ENCODE measurements around the gene SUFU. TPM values are rescaled to one million over a fixed set of nuclear protein-coding genes. Genes with fewer than 3 reads are reported as not detected.
A peak's percentile ranks its signal among the peaks of the same experiment; 100 is the strongest.

Gene SUFU
- total RNA-seq, 2 experiments from 2014 or later = 8.5 to 8.8 TPM

GRCh38 chr10:102668326-102669107 lies 164.7 kb downstream of the SUFU start:
- DNase-seq = no peak

DNA sequence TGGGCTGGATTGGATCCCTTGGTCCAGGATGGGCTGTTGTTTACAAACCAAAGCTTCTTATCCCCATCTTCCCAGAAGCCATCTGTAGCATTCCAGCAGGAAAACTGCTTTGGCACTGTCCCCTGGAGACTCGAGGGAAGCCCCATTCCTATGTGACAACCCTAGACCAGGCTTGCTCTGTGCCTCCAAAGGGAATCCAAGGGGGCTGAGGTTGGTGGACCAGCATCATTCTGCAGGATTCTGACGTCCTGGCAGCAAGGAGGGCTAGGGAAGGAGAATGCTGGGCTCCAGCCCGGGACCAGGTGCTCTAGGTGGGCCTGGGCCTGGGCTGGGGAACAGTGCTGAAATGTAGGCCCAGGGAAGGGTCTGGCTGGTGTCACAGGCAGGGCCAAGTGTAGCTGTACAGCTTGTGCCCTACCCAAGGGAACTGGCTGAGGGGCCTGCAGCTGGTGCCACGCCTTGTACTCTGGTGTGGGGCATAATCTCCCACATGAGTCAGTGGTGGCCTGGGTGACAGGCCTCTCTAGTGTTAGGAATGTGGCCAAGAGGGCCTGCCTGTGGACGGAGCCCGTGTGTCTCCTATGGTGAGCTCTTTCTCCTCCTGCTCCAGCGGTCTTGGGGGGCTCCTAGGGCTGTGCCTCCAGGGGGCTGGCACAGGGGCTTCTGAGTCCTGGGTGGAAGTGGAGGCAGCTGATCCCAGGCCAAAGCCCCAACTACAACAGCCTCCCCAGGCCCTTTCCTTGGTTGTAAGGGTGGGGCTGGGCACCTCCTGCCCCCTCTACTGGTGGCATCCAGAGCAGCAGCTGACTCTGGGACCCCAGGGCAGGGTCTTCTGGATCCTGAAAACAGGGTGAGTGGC lies 165.7 kb downstream of the SUFU start:
- Mint-ChIP-seq H3K36me3 (ENCODE audit: low read depth) (no peaks in the 10 kb centered on the region), H3K27me3 (no peaks in the 10 kb centered on the region), H3K9me3 (no peaks in the 10 kb centered on the region), H3K27ac (no peak overlapping the region), H3K4me3 (no peak overlapping the region), H3K4me1 (ENCODE audit: low read depth) (peaks cover 40% of the 10 kb centered on the region)
- CTCF ChIA-PET = interaction anchor here (0.7 to 5.3 kb wide), 24 partner anchors 9 to 248 kb away, joined by 3 to 73 read pairs (median 4); partner anchors contain the start of genes ARL3, SFXN2, TRIM8 and WBP1L
- intact Hi-C loops (cut with micrococcal nuclease) = no loop called here
- ATAC-seq (peak; percentile 50), DNase-seq (no peak)
- POLR2A ChIA-PET = interaction anchor here (0.6 to 2.9 kb wide), 12 partner anchors 8 to 147 kb away, joined by 3 to 13 read pairs (median 3); no protein-coding TSS in a partner anchor
- peak; percentile 74 for TF ChIP-seq CTCF (IDR thresholded peaks at IDR 0.05)

More at GRCh38 chr10:102668326-102669107, 164.7 kb downstream of the SUFU start:
- Mint-ChIP-seq H3K27me3 (no peaks in the 10 kb centered on the region), H3K27ac (no peak overlapping the region), H3K4me1 (ENCODE audit: low read depth) (peaks cover 31% of the 10 kb centered on the region), H3K4me3 (no peak overlapping the region), H3K9me3 (no peaks in the 10 kb centered on the region), H3K36me3 (ENCODE audit: low read depth) (no peaks in the 10 kb centered on the region)
- no peak for ATAC-seq
- ChIA-PET CTCF (interaction anchor here (1.0 to 5.3 kb wide), 8 partner anchors 10 to 249 kb away, joined by 3 to 73 read pairs (median 11); partner anchors contain the start of genes ARL3, SFXN2 and TRIM8), POLR2A (interaction anchor here (0.6 to 2.9 kb wide), 6 partner anchors 8 to 158 kb away, joined by 3 to 13 read pairs (median 4); no protein-coding TSS in a partner anchor)
- intact Hi-C loops (cut with micrococcal nuclease) = no loop called here
- no peak for TF ChIP-seq CTCF (IDR thresholded peaks at IDR 0.05)

DNA sequence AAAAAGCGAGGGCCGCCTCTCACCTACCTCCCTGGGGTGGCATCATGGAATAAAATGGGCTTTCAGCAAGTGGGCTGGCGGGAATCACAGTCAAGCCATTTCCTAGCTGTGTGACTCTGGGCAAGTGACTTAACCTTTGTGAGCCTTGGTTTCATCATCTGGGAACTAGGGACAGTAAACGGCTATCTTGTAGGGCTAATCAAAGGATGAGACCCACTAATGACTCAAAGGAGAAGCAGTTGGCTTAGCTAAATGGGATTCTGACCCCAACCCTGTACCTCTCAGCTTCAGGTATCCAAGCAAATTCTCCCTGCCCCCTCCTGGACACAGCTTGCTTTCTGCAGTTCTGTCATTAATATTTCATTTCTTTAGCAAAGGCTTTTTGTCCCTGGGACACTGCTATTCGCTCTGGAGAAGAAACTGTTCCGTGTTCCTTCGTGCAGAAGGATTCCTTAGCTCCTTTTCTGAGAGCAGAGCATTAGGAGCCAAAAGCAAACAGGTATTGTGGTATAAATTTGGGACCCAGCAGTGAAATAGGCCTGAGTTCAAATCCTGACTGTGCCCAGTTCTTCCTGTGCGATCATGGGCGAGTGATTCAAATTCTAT lies 166.4 kb downstream of the SUFU start:
- ATAC-seq (no peak), DNase-seq (no peak)
- H3K27me3 Mint-ChIP-seq = no peaks in the 10 kb centered on the region
- ChIA-PET POLR2A (interaction anchor here (0.8 to 2.9 kb wide), 9 partner anchors 9 to 148 kb away, joined by 3 to 13 read pairs (median 3); no protein-coding TSS in a partner anchor), CTCF (interaction anchor here (0.7 to 5.3 kb wide), 23 partner anchors 8 to 165 kb away, joined by 3 to 73 read pairs (median 4); partner anchors contain the start of genes ARL3, SFXN2, TRIM8 and WBP1L)
- intact Hi-C loops (cut with micrococcal nuclease) = no loop called here
- TF ChIP-seq CTCF (IDR thresholded peaks at IDR 0.05) = no peak
- no peaks in the 10 kb centered on the region for H3K9me3 Mint-ChIP-seq
- peaks cover 48% of the 10 kb centered on the region for H3K4me1 Mint-ChIP-seq (ENCODE audit: low read depth)
- H3K27ac Mint-ChIP-seq = no peak overlapping the region
- H3K36me3 Mint-ChIP-seq (ENCODE audit: low read depth) = no peaks in the 10 kb centered on the region
- no peak overlapping the region for H3K4me3 Mint-ChIP-seq

DNA sequence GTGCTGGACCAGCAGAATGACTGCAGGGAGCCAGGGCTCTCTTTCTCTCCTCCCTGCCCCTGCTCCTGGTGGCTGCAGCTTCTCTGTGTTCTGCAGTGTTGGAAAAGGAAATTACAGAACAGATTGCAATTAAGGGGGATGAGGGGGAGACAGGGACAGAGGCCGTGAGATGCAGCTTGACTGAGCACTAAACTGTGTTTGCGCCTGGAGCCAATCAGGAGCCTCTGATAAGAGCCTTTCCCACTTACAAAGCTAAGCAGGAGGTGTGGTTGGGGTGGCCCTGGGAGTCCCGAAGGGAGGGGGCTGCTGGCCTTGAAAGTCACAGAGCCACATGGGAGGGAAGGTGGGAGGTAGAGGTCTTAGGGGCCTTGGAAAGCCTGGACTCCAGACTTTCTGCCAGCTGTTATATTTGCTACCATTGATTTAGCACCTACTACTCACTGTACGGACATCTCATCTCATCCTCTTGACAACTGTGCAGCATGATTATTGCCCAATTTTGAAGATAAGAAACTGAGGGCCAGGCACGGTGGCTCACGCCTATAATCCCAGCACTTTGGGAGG lies 167.2 kb downstream of the SUFU start:
- Mint-ChIP-seq H3K4me3 (no peak overlapping the region), H3K27ac (no peak overlapping the region), H3K36me3 (ENCODE audit: low read depth) (no peaks in the 10 kb centered on the region), H3K27me3 (no peaks in the 10 kb centered on the region), H3K4me1 (ENCODE audit: low read depth) (peaks cover 56% of the 10 kb centered on the region), H3K9me3 (no peaks in the 10 kb centered on the region)
- no peak for TF ChIP-seq CTCF (IDR thresholded peaks at IDR 0.05)
- ChIA-PET CTCF (interaction anchor here (1.0 to 5.3 kb wide), 10 partner anchors 9 to 72 kb away, joined by 3 to 73 read pairs (median 4); partner anchors contain the start of genes ARL3, SFXN2 and WBP1L), POLR2A (interaction anchor here (0.9 to 2.9 kb wide), 5 partner anchors 10 to 26 kb away, joined by 3 to 13 read pairs (median 4); no protein-coding TSS in a partner anchor)
- no peak for ATAC-seq
- no peak for DNase-seq
- intact Hi-C loops (cut with micrococcal nuclease) = no loop called here

All from activated CD8-positive, alpha-beta T cell treated with anti-CD3 and anti-CD28 coated beads for 36 hours (primary cell).